ENCODE data around the gene MIX23.

MIX23 gene

DNA sequence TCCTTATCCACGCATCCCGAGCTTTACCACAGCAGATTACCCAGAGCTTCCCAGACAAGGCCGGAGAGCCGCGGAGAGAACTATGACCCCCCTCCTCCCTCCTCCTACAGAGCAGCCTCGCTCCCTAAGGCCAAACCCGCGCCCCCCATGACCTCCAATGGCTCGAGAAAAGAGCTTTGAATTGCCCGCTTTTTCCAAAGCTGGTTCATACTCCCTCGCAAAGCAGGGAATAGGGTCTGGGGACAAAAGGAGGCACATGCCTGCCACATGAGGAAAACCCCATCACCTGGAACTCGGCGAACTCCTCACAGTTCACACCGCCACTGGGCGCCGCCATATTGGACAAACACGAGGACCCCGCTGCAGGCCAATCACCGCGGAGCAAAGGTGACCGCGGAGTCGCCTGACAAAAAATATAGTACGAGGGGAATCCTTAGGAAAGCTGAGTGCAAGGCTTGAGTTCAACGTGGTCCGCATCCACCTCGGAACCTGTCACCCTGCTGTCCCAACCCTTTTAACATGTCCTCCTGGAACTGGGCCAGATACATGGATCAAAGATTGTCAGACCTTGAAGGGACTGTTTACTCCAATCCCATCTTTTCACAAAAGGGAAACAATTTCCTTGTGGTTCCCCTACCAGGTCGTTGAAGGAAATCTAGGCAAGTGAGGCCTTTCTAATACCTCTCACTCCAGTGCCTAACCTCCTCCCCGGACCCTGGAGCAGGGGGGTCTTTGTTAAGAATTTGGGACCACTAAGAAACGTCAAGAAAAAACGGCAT, at the start of gene MIX23:
MIX23 (minus strand) TSS at position 344 of the 779 bp plus-strand sequence; CDS start at position 337, 7 bp downstream.
- CTCF ChIA-PET = interaction anchor here (0.8 to 2.1 kb wide), 5 partner anchors 10 to 837 kb away, joined by 3 to 23 read pairs (median 4); partner anchors contain the start of gene POLQ
- TF ChIP-seq, protein P1, sequence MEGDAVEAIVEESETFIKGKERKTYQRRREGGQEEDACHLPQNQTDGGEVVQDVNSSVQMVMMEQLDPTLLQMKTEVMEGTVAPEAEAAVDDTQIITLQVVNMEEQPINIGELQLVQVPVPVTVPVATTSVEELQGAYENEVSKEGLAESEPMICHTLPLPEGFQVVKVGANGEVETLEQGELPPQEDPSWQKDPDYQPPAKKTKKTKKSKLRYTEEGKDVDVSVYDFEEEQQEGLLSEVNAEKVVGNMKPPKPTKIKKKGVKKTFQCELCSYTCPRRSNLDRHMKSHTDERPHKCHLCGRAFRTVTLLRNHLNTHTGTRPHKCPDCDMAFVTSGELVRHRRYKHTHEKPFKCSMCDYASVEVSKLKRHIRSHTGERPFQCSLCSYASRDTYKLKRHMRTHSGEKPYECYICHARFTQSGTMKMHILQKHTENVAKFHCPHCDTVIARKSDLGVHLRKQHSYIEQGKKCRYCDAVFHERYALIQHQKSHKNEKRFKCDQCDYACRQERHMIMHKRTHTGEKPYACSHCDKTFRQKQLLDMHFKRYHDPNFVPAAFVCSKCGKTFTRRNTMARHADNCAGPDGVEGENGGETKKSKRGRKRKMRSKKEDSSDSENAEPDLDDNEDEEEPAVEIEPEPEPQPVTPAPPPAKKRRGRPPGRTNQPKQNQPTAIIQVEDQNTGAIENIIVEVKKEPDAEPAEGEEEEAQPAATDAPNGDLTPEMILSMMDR (IDR thresholded peaks at IDR 0.05; ENCODE audit: control extremely low read depth, extremely low read depth, low read depth, missing control alignments) = no peak
- DNase-seq (ENCODE audit: extremely low spot score) = peak; percentile 82
- POLR2A ChIA-PET = interaction anchor here (0.6 to 1.4 kb wide), 2 partner anchors 21 to 25 kb away, joined by 3 read pairs; no protein-coding TSS in a partner anchor

DNA sequence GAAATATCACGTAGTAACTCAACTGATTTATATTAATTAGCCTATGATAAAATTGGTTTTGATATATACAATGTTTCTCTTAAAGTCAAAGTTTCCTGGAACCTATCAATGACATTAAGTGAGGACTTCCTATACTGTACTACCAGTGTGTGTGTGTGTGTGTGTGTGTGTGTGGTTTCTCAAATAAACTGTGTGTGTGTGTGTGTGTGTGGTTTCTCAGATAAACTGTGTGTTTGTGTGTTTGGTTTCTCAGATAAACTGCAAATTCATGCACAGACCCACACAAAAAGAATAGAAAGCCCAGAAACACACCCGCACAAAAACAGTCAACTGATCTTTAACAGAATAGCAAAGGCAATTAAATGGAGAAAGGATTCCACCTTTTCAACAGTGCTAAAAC, 47.3 kb upstream of the MIX23 start:
- DNase-seq (ENCODE audit: extremely low spot score) = no peak
- ChIA-PET CTCF (interaction anchor here (1.0 to 2.4 kb wide), 2 partner anchors 11 to 14 kb away, joined by 3 to 11 read pairs; partner anchors contain the start of gene WDR5B), POLR2A (no interaction called here)
- TF ChIP-seq, protein P1 (IDR thresholded peaks at IDR 0.05; ENCODE audit: control extremely low read depth, extremely low read depth, low read depth, missing control alignments) = no peak

DNA sequence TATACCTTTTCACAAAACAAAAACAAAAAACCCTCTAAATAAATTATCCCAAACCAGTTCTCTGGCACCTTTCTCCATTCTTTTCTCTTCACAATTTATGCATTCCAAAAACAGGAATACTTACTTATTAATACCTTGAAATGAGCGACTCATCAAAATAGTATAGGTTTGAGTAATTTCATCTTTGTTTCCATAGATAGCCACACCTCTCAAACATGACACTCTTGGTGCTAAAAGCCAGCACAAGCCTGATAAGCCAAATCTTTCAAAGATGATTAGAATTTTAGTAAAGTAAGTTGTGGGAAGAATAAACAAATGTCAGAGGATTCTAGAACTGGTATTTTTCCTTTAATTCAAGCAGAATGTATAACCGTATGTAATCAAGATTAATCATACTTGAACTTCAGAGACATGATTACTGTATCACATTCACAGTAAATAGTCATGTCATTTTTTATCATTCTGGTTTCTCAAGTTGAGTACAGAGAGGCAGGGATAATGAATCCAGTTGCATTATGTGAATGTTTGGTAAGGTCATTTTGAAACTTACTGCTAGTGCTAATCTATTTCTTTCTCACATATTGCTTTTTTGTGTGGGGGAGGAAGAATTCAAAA, 44.9 kb upstream of the MIX23 start:
- DNase-seq (ENCODE audit: extremely low spot score) = no peak
- ChIA-PET POLR2A (no interaction called here), CTCF (no interaction called here)
- TF ChIP-seq, protein P1 (IDR thresholded peaks at IDR 0.05; ENCODE audit: control extremely low read depth, extremely low read depth, low read depth, missing control alignments) = no peak

DNA sequence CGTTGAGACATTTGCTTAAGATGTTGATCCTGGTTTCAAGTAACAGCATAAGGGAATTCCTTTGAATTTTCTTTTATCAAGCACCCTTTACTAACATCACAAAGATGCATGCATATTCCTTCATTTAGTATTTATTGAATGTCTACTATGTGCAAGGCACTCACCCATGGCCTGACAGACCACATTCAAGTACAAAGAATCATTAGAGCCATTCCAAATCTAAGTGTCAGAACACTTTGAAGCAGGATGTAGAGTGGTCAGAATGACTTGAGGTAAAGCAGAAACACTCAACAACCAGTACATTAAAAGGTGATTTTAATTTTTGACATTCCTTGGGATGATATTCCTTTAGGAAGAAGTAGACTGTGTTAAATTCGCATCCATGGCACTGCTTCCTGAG, 38.8 kb upstream of the MIX23 start:
- TF ChIP-seq, protein P1 (IDR thresholded peaks at IDR 0.05; ENCODE audit: control extremely low read depth, extremely low read depth, low read depth, missing control alignments) = no peak
- no peak for DNase-seq (ENCODE audit: extremely low spot score)
- ChIA-PET POLR2A (no interaction called here), CTCF (no interaction called here)

DNA sequence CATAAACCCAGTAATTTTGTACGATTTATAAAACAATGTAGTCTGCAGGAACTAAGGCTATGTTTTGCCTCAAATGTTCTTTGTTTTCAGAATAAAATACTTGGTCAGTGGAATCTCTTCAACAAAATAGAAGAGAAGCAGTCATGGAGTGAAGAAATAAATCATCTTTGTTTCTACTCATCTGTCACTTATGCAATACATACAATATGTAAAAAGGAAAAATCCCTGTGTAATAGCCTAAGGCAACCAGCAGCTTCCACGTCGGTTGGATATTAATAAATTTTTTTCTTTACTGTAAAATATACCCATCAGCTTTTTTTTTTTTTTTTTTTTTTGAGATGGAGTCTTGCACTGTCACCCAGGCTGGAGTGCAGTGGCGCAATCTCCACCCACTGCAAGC, 38.1 kb upstream of the MIX23 start:
- DNase-seq (ENCODE audit: extremely low spot score) = no peak
- TF ChIP-seq, protein P1 (IDR thresholded peaks at IDR 0.05; ENCODE audit: control extremely low read depth, extremely low read depth, low read depth, missing control alignments) = no peak
- ChIA-PET POLR2A (interaction anchor here (0.6 kb wide), 1 partner anchor 9 kb away, joined by 5 read pairs; no protein-coding TSS in a partner anchor), CTCF (interaction anchor here (0.6 kb wide), 1 partner anchor 35 kb away, joined by 3 read pairs; no protein-coding TSS in a partner anchor)

DNA sequence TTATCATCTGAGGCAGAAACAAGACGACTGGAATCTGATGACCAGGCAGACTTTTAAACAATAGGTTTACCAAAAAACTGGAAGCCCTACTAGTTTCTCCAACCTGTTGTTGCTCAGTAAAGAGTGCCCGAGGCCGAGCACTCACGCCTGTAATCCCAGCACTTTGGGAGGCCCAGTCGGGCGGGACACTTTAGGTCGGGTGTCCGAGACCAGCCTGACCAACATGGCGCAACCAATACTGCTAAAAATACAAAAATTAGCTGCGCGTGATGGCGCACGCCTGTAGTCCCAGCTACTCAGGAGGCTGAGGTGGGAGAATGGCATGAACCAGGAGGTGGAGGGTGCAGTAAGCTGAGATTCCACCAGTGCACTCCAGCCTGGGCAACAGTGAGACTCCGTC, 33.9 kb upstream of the MIX23 start:
- DNase-seq (ENCODE audit: extremely low spot score) = no peak
- CTCF ChIA-PET = interaction anchor here (1.0 to 3.0 kb wide), 5 partner anchors 10 to 33 kb away, joined by 3 to 14 read pairs (median 3); partner anchors contain the start of gene FAM162A
- TF ChIP-seq, protein P1 (IDR thresholded peaks at IDR 0.05; ENCODE audit: control extremely low read depth, extremely low read depth, low read depth, missing control alignments) = no peak
- POLR2A ChIA-PET = interaction anchor here (1.4 kb wide), 1 partner anchor 315 kb away, joined by 5 read pairs; no protein-coding TSS in a partner anchor
